Mammary epithelial cell (primary cell): Measurements from ENCODE around the gene MIF4GD.

Experiments
- CTCF ChIP-seq, 2 donors: IDR thresholded peaks in 1 of 2; conservative IDR thresholded peaks in 1 of 2; 2 replicates each; pipeline ENCODE4 v1.5.1; 2011 to 2012; ENCODE audit warnings: inconsistent platforms in 2 of 2, low read length in 2 of 2, mild to moderate bottlenecking in 2 of 2, control low read depth in 1 of 2, low read depth in 1 of 2; ENCODE audit not compliant: insufficient read depth in 1 of 2; ENCODE audit errors: extremely low read depth in 1 of 2
- EZH2 ChIP-seq: IDR thresholded peaks from 2 replicates; pipeline ENCODE4 v1.6.1; 2012; ENCODE audit warnings: low read length, inconsistent platforms, borderline replicate concordance

- TF ChIP-seq EZH2 (no peak), CTCF (conservative IDR thresholded peaks at IDR 0.05 in 1 of 2, IDR thresholded peaks at IDR 0.05 in 1 of 2; ENCODE audit: extremely low read depth in 1 of 2, insufficient read depth in 1 of 2, low read depth in 1 of 2, low read length in 2 of 2) (no peak)
Measured at GRCh38 chr17:75232786-75233185, 38.2 kb downstream of the MIF4GD start.
